ACC112 (cell line): ENCODE data around the gene KDM4B.

Source experiments
- H2AFZ ChIP-seq: fragments of 200-600 bp; sonication (generic); one replicate; pipeline ENCODE4 v1.6.0; 2017; ENCODE audit warnings: antibody characterized with exemption, low read length; ENCODE audit not compliant: unreplicated experiment
- H3K27ac ChIP-seq: fragments of 200-600 bp; sonication (generic); 2 replicates; pipeline ENCODE4 v1.5.1; 2014; ENCODE audit warnings: low read depth, mild to moderate bottlenecking, antibody characterized with exemption, low read length, moderate library complexity
- H3K27me3 ChIP-seq: fragments of 200-600 bp; sonication (generic); 2 replicates; pipeline ENCODE4 v1.6.1; 2014; ENCODE audit warnings: mild to moderate bottlenecking, antibody characterized with exemption, low read length, moderate library complexity, mixed read lengths; ENCODE audit not compliant: insufficient read depth
- H3K36me3 ChIP-seq: fragments of 200-600 bp; sonication (generic); 2 replicates; pipeline ENCODE4 v1.6.1; 2016; ENCODE audit warnings: mild to moderate bottlenecking, antibody characterized with exemption, low read length, moderate library complexity, mixed read lengths; ENCODE audit not compliant: insufficient read depth
- H3K4me1 ChIP-seq: fragments of 200-600 bp; sonication (generic); one replicate; pipeline ENCODE4 v1.6.1; 2016; ENCODE audit warnings: low read length, mixed read lengths; ENCODE audit not compliant: insufficient read depth, unreplicated experiment, control insufficient read depth
- H3K4me3 ChIP-seq: fragments of 200-600 bp; sonication (generic); 2 replicates; pipeline ENCODE4 v1.5.1; 2014; ENCODE audit warnings: mild to moderate bottlenecking, low read depth, low read length
- H3K79me2 ChIP-seq: fragments of 200-600 bp; sonication (generic); one replicate; pipeline ENCODE4 v1.6.0; 2016; ENCODE audit warnings: low read length; ENCODE audit not compliant: control insufficient read depth, unreplicated experiment, insufficient read depth

The KDM4B gene

DNA sequence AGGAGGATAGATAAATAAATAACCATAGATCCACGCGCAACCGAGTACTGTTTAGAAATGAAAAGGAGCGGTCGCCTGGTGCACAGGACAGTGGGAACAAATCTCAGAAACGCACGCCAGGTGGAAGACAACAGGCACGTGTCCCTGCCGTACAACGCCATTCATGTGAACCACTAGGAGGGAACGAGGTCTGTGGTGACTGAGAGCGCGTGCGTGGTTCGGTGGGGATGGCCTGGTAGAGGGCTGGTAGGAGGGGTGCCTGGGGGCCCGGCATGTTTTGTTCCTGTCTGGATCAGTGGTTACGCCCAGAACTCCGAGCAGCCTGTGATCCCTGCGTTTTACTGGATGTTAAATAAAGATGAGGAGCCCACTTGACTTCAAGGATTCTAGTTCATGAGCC is 111.9 kb downstream of the KDM4B start:
- no peak overlapping the region for H3K27ac ChIP-seq
- H3K36me3 ChIP-seq, result no peaks in the 10 kb centered on the region
- H3K4me1 ChIP-seq, result no peaks in the 10 kb centered on the region
- H3K4me3 ChIP-seq, result no peak overlapping the region
- H2AFZ ChIP-seq, result no peak overlapping the region
- H3K27me3 ChIP-seq, result no peaks in the 10 kb centered on the region
- H3K79me2 ChIP-seq, result no peaks in the 10 kb centered on the region

DNA sequence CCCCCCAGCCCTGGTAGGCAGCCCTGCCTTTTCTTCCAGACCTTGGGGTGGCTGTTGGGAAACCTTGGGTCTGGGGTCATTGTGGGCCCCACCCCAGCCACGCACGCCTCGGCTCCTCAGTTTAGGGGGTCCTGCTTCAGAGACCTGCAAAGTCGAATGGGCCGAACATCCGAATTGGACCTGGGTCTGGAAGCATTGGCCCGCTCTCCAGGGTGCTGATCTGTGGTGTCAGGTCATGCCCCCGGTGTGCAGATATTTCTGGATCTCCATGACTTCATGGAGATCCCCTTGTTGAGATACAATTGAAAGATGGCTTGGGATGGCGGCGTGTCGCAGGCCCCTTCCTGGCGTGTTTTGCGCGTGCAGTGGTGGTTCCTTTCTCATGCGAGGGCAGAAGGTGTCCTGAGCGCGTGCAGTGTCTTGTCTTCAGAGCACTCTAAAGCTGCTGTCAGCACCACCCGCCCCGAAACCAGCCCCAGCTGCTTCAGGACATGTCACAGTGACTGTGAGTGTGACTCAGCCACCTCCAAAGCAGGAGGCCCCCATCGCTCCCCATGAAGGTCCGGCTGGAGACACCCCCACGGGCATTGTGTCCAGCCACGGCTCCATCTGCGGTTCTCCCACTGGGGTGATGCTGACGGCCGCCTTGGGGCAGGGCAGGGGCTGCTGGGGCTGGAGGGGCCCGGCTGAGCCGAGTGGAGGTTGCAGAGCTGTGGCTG is 112.7 kb downstream of the KDM4B start:
- H3K4me3 ChIP-seq, result no peak overlapping the region
- no peaks in the 10 kb centered on the region for H3K36me3 ChIP-seq
- no peak overlapping the region for H3K27ac ChIP-seq
- no peaks in the 10 kb centered on the region for H3K79me2 ChIP-seq
- H3K27me3 ChIP-seq, result no peaks in the 10 kb centered on the region
- no peaks in the 10 kb centered on the region for H3K4me1 ChIP-seq
- H2AFZ ChIP-seq, result no peak overlapping the region

DNA sequence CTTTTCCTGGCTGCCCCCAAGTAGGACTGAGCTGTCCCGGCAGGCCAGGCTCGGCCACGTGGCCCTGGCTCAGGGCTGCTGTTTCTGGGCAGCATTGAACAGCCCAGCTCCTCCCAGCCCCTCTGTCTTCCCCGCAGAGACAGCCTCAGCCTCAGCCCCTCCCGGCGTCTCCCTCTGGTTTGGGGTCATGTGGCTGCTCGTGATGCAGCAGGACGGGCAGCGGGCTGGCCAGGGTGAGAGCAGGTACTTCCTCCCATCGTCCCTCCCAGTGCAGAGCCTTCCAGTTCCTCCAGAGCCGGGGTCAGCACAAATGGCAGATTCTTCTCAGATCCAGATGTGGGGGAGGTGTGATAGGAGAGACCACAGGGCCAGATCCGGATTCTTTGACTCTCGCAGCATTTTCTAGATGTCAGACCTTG is 114.6 kb downstream of the KDM4B start:
- Histone ChIP-seq H3K4me3 (no peak overlapping the region), H2AFZ (no peak overlapping the region), H3K27me3 (no peaks in the 10 kb centered on the region), H3K27ac (no peak overlapping the region), H3K79me2 (no peaks in the 10 kb centered on the region), H3K36me3 (no peaks in the 10 kb centered on the region), H3K4me1 (no peaks in the 10 kb centered on the region)

DNA sequence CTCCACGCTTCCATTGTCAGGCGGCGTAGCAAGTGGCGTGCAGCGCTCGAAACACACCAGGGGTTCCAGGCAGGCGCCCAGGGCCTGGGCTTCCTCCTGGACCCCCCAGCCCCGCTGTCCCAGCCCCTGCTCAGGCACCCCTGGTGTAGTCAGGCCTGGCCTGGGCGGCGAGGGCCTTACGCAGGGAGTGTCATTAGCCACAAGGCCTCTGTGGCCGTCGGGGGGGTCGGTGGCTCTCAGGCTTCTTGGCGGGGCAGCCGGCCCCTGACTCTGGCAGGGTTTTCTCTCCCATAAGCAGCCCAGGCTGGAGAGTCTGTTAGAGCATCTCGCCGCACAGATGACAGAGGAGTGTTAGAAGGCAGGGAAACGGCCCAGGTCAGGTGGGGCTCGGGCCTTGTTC is 116.7 kb downstream of the KDM4B start:
- no peak overlapping the region for H3K27ac ChIP-seq
- H2AFZ ChIP-seq, result no peak overlapping the region
- H3K36me3 ChIP-seq, result no peaks in the 10 kb centered on the region
- no peaks in the 10 kb centered on the region for H3K27me3 ChIP-seq
- H3K79me2 ChIP-seq, result no peaks in the 10 kb centered on the region
- no peak overlapping the region for H3K4me3 ChIP-seq
- no peaks in the 10 kb centered on the region for H3K4me1 ChIP-seq

DNA sequence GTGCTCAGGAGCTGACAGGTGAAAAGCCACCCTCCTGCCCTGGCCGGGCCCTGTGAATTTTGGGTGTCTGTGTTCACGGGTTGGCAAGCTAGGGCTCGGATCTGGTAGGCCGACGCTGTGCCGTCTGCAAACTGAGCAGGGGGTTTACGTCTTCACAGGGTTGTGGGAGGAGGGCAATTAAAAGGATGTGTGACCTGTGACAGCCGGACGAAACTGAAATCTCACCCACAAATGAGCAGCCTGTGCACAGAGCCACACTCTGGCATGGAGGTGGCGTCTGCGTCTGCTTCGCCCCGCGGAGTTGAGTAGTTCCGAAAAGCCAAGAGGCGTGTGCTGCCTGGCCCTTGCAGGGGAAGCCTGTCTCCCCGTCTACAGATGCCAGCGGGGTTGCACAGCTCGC is 117.3 kb downstream of the KDM4B start:
- H3K36me3 ChIP-seq, result no peaks in the 10 kb centered on the region
- no peaks in the 10 kb centered on the region for H3K27me3 ChIP-seq
- no peak overlapping the region for H2AFZ ChIP-seq
- no peak overlapping the region for H3K4me3 ChIP-seq
- H3K4me1 ChIP-seq, result peaks cover 4% of the 10 kb centered on the region
- H3K79me2 ChIP-seq, result no peaks in the 10 kb centered on the region
- H3K27ac ChIP-seq, result no peak overlapping the region

DNA sequence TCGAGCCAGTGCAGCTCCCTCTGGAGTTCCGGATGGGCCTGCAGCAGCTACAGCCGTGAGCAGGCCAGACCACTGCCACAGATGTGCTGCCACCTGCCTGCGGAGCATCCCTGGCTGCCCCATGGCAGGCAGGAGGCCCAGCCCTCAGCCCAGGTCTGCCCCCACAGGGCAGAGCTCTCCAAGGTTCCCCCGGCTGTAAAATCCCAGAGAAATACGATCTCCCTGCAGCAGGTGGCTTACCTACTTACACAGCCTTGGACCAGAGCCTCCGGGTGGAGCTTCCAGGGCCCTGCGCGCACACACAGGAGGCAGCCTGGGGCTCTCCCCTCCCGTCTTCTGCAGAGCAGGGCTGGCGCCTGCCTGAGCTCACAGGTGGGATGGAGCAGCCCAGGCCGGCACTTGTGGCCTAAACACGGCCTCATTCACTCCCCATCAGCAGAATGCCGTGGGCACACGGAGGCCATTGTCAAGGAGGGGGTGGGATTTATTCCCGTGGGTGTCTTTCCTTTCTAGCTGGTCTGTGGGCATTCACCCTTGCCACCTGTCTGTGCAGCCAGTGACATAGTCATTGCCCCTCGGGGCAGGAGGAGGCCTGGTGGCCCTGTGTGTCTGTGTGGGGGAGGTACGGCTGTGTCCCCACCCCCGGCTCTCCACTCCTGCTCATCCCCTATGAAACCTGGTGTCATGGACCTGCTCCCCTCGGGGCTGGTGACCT is 118.0 kb downstream of the KDM4B start:
- Histone ChIP-seq H3K4me1 (peaks cover 7% of the 10 kb centered on the region), H2AFZ (no peak overlapping the region), H3K4me3 (no peak overlapping the region), H3K27ac (no peak overlapping the region), H3K36me3 (no peaks in the 10 kb centered on the region), H3K27me3 (no peaks in the 10 kb centered on the region), H3K79me2 (no peaks in the 10 kb centered on the region)

DNA sequence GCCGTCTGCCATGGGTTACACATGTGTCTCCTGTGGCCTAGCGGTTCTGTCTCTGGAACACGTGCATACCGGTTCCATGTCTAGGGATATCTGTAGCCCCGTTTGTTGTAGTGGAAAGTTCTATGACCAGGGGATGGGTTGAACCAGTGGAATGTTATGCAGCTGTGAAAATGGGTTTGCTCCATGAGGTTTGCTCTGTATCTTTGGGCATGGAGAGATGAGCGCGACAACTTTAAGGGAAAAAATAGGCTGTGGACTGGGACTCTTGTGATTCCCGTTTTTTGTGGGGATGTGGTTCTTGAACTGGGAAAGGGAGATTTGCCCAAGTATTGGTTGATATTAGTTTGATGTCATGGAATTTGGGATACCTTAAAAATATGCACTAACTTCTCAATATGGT is 120.4 kb downstream of the KDM4B start:
- Histone ChIP-seq H3K27ac (no peak overlapping the region), H3K79me2 (no peaks in the 10 kb centered on the region), H3K36me3 (no peaks in the 10 kb centered on the region), H3K4me3 (no peak overlapping the region), H3K27me3 (no peaks in the 10 kb centered on the region), H2AFZ (no peak overlapping the region), H3K4me1 (peaks cover 7% of the 10 kb centered on the region)

DNA sequence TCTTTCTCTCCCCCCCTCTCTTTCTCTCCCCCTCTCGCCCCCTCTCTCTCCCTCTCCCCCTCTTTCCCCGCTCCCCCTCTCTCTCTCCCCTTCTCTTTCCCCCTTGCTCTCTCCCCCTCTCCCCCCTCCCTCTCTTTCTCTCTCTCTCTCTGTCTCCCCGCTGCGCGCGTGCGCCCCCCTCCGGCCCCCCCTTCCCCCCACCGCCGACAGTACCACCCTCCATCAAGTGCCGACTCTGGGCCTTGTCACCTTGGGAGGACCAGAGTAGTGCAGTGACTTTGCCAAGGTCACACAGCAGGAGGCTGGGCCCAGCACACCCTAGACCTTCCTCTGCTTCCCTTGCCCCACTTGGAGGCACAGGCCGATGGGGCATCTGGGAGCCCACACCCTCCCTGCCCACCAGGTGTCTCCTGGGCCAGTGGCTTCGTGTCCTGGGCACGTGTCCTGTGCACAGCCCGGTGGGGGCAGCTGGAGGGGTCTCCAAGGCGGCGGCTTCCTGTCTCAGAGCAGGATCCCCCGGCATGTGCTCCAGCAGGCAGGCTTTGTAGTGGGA is 121.6 kb downstream of the KDM4B start:
- Histone ChIP-seq H3K27ac (no peak overlapping the region), H2AFZ (no peak overlapping the region), H3K4me3 (no peak overlapping the region), H3K27me3 (no peaks in the 10 kb centered on the region), H3K79me2 (no peaks in the 10 kb centered on the region), H3K4me1 (peaks cover 7% of the 10 kb centered on the region), H3K36me3 (no peaks in the 10 kb centered on the region)

DNA sequence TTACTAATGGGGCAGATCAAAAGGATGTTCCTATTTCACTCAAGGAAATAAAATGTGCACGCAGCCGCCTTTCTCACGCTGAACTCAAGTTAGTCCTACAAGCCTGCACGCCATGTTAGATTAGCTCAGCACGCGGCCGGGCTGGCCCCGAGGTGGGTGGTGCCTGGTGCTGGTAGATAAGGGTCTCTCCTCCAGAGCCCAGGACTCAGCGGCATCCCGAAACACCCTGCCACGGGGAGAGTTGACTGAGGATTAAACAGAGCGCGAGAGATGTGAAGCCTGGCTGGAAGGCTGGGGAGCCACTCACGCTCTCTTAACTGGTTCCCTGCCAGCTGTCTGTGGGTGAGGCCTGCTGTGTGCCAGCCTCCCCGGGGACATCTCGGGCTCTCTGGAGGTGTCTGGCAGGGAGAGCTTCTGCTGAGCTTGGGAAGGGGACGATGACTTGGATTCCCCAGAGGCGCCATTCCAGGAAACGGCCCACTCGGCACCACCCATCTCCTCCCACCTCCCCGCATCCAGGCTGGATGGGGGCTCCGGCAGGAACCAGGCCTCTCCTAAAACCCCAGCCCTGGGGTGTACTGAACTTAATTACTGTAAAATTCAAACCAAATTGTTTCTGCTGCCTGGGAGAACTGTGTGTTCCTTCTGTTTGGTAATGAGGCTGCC is 122.2 kb downstream of the KDM4B start:
- Histone ChIP-seq H3K27me3 (no peaks in the 10 kb centered on the region), H3K4me3 (no peak overlapping the region), H3K27ac (no peak overlapping the region), H3K79me2 (no peaks in the 10 kb centered on the region), H2AFZ (no peak overlapping the region), H3K36me3 (no peaks in the 10 kb centered on the region), H3K4me1 (peaks cover 7% of the 10 kb centered on the region)

DNA sequence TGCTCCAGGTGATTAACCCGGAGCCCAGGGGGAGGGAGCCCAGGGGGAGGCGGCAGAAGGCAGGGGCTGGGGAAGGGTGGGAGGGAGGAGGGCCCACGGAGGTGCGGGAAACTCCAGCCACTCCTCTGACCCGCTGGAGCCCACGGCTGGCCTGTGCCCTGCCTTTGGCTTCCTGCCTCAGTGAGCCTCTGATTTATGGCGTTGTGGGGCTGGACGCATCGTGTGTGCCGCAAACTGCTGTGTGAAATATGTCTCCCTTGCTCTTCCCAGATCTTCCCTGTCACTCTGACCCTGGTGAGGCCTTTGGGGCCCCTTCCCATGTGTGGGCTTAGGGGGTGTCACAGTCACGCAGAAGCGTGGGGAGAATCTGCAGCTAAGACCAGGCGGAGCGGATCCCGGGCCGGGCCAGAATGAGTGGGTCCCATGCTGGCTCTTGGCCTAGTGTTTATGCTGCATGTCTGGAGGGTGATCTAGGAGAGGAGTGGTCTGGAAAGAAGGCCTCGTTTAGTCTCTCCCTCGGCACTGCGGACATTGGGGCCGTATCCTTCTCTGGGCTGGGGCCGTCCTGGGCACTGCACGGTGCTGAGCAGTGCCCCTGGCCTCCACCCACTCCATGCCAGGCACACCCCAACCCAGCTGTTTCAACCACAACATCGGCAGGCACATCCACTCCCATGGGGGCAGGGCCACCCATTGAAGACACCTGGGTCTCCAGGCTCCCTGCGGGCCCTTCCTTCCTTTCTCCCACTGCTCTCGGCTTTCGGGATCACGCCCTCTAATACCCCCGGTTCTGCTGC is 123.0 kb downstream of the KDM4B start:
- Histone ChIP-seq H2AFZ (no peak overlapping the region), H3K36me3 (no peaks in the 10 kb centered on the region), H3K27me3 (no peaks in the 10 kb centered on the region), H3K79me2 (no peaks in the 10 kb centered on the region), H3K4me3 (no peak overlapping the region), H3K4me1 (peaks cover 7% of the 10 kb centered on the region), H3K27ac (no peak overlapping the region)
